Lower leg skin (tissue), 4 donors: ENCODE data around the gene ACSS3. TPM values are rescaled to one million over a fixed set of nuclear protein-coding genes. Genes with fewer than 3 reads are reported as not detected.
"Not testable (repeated sequence)": the region's sequence is repeated elsewhere in the genome, so short reads cannot be mapped to it uniquely, and the experiment has no call there.

Experiments
- DNase-seq, 2 donors: peaks; one replicate each; pipeline ENCODE4 v3.0.0-alpha.2; 2019; ENCODE audit warnings: low spot score in 2 of 2
- H3K4me3 ChIP-seq: fragments of 200-600 bp; sonication (generic); 2 replicates; pipeline ENCODE4 v1.5.1; 2017; ENCODE audit warnings: mild to moderate bottlenecking, low read depth; ENCODE audit not compliant: poor library complexity, severe bottlenecking
- CTCF ChIP-seq, 3 donors: fragments of 450-650 bp; IDR thresholded peaks; one replicate each; pipeline ENCODE4 v1.5.1; 2016; ENCODE audit warnings: antibody characterized with exemption in 3 of 3, mild to moderate bottlenecking in 3 of 3, moderate library complexity in 2 of 3
- POLR2A ChIP-seq, 2 donors: fragments of 450-650 bp; IDR thresholded peaks; one replicate each; pipeline ENCODE4 v1.6.1; 2016 to 2017; ENCODE audit warnings: antibody characterized with exemption in 2 of 2, mild to moderate bottlenecking in 1 of 2, moderate library complexity in 1 of 2
- WGBS, 2 donors: methylation state at CpG; one replicate each; pipeline ENCODE4 v1.1.5; 2018; 5-methylcytosine and 5-hydroxymethylcytosine counted together
- intact Hi-C: fragments of 100-400 bp; cut with DNase I; formaldehyde crosslinking; loops from one replicate; pipeline ENCODE4 v1.15.0; 2023; ENCODE audit warnings: low total_unique reads
- total RNA-seq, 4 donors: library from RNA; depleted of rRNA; stranded (reverse); fragments of >200 nt; gene quantifications; one replicate each; pipeline ENCODE4 v1.1.0, GENCODE V29; 2016

Gene ACSS3
- total RNA-seq, 4 donors from 2014 or later, result 3.0 to 8.6 (median 6.6) TPM

GRCh38 chr12:81209012-81209411 lies 131.1 kb downstream of the ACSS3 start:
- no peak overlapping the region for H3K4me3 ChIP-seq
- TF ChIP-seq CTCF (IDR thresholded peaks at IDR 0.05) (no peak), POLR2A (IDR thresholded peaks at IDR 0.05) (no peak)
- intact Hi-C loops, result no loop called here
- DNase-seq, result no peak

- H3K4me3 ChIP-seq, DNase-seq, intact Hi-C loops: not testable (repeated sequence)
- 75 to 83% methylated on average over 2 of the region's 2 CpGs for WGBS, 2 donors
Observed at GRCh38 chr12:81209772-81210225, 131.9 kb downstream of the ACSS3 start.

- DNase-seq, result no peak
- H3K4me3 ChIP-seq, result no peak overlapping the region
- 98 to 100% methylated on average over 1 of the region's 1 CpG for WGBS, 2 donors
- intact Hi-C loops, result no loop called here
- TF ChIP-seq POLR2A (IDR thresholded peaks at IDR 0.05) (no peak), CTCF (IDR thresholded peaks at IDR 0.05) (no peak)
Observed at GRCh38 chr12:81211306-81211705, 133.4 kb downstream of the ACSS3 start.

GRCh38 chr12:81212996-81213696 lies 135.3 kb downstream of the ACSS3 start:
- TF ChIP-seq POLR2A (IDR thresholded peaks at IDR 0.05) (no peak), CTCF (IDR thresholded peaks at IDR 0.05) (no peak)
- no peak overlapping the region for H3K4me3 ChIP-seq

GRCh38 chr12:81216739-81217138 lies 138.9 kb downstream of the ACSS3 start:
- TF ChIP-seq POLR2A (IDR thresholded peaks at IDR 0.05) (no peak), CTCF (IDR thresholded peaks at IDR 0.05) (no peak)
- intact Hi-C loops, result no loop called here
- no peak for DNase-seq
- H3K4me3 ChIP-seq, result no peak overlapping the region
- 87% methylated on average over 3 of the region's 3 CpGs for WGBS, 2 donors

More at GRCh38 chr12:81212996-81213696, 135.3 kb downstream of the ACSS3 start:
- intact Hi-C loops, result no loop called here
- 65% methylated on average over 4 of the region's 4 CpGs for WGBS, 2 donors
- no peak for DNase-seq

- intact Hi-C loops, result no loop called here
- WGBS, 2 donors, result 20 to 25% methylated on average over 1 of the region's 1 CpG
- no peak for TF ChIP-seq CTCF (IDR thresholded peaks at IDR 0.05)
- TF ChIP-seq POLR2A (IDR thresholded peaks at IDR 0.05), result no peak
- DNase-seq, result no peak
- no peak overlapping the region for H3K4me3 ChIP-seq
Observed at GRCh38 chr12:81221681-81222080, 143.8 kb downstream of the ACSS3 start.
